H1 (cell line): Measurements from ENCODE around the gene EPB41L1.

Experiments used
- NRF1 ChIP-seq: IDR thresholded peaks from 2 replicates; pipeline ENCODE4 v1.6.1; 2011; ENCODE audit warnings: mild to moderate bottlenecking, low read depth, low read length, improper control_type of control experiment
- YY1 ChIP-seq: IDR thresholded peaks from 2 replicates; pipeline ENCODE4 v1.6.1; 2011; ENCODE audit warnings: low read depth, mild to moderate bottlenecking, low read length
- ZNF274 ChIP-seq: IDR thresholded peaks from 2 replicates; pipeline ENCODE4 v1.7.0; 2012; ENCODE audit warnings: low read length, borderline replicate concordance; ENCODE audit errors: extremely low read depth
- TF ChIP-seq, protein P1 (sequence below), 3 experiments: IDR thresholded peaks; 1 replicate in 2 of 3; 2 replicates in 1 of 3; pipeline versions ENCODE4 v1.5.1 to v1.6.1; 2011; ENCODE audit warnings: low read length in 3 of 3, mild to moderate bottlenecking in 3 of 3, inconsistent platforms in 2 of 3, low read depth in 1 of 3, moderate library complexity in 1 of 3; ENCODE audit not compliant: insufficient read depth in 1 of 3; ENCODE audit errors: control extremely low read depth in 1 of 3

DNA sequence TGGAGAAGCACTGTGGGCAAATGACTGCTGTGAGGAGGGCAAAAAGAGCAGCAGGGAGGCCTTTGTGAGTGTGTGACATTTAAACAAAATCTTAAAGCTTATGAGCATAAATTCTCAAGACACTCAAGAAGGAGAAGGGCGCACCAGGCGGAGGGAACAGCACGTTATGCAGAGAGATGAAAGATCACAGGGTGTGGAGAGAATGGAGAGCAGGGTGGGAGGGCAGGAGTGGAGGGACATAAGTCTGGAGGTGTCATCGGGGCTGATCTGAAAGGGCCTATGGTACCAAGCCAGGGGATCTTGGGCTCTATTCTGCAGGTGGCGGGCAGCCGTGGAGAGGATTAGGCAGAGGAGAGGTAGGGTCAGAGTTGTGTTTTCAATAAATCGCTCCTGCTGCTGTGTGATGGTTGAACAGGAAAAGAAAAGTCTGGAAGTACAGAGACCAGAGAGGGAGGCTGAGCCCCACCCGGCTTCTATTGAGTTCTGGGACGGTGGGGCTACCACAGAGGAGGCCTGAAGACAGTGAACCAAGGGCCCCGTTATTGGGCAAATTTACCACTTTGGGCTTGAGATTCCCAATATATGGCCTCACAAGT lies 127.3 kb downstream of the EPB41L1 start:
- TF ChIP-seq, protein P1, sequence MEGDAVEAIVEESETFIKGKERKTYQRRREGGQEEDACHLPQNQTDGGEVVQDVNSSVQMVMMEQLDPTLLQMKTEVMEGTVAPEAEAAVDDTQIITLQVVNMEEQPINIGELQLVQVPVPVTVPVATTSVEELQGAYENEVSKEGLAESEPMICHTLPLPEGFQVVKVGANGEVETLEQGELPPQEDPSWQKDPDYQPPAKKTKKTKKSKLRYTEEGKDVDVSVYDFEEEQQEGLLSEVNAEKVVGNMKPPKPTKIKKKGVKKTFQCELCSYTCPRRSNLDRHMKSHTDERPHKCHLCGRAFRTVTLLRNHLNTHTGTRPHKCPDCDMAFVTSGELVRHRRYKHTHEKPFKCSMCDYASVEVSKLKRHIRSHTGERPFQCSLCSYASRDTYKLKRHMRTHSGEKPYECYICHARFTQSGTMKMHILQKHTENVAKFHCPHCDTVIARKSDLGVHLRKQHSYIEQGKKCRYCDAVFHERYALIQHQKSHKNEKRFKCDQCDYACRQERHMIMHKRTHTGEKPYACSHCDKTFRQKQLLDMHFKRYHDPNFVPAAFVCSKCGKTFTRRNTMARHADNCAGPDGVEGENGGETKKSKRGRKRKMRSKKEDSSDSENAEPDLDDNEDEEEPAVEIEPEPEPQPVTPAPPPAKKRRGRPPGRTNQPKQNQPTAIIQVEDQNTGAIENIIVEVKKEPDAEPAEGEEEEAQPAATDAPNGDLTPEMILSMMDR (IDR thresholded peaks at IDR 0.05; ENCODE audit: control extremely low read depth in 1 of 3, insufficient read depth in 1 of 3, low read depth in 1 of 3, low read length in 3 of 3) = no peak
- TF ChIP-seq ZNF274 (no peak), NRF1 (no peak), YY1 (no peak)
